Embryonic facial prominence (tissue), 1 donor: ENCODE results near the gene ADAMTS14.

Experiments
- DNase-seq: peaks from one replicate; pipeline ENCODE4 v3.0.0-alpha.2; 2016; ENCODE audit errors: extremely low spot score

ADAMTS14 gene

GRCh38 chr10:70784016-70784415, 111.7 kb downstream of the ADAMTS14 start:
- no peak for DNase-seq

- no peak for DNase-seq
Measured at GRCh38 chr10:70784471-70784870, 112.2 kb downstream of the ADAMTS14 start.

- DNase-seq = no peak
Measured at GRCh38 chr10:70785190-70785589, 112.9 kb downstream of the ADAMTS14 start, which contains the start of gene TBATA. Gene TBATA (minus strand): TSS chr10:70785377. CDS start chr10:70783379, 1,998 bp downstream.

GRCh38 chr10:70786799-70787415, 114.6 kb downstream of the ADAMTS14 start:
- DNase-seq = no peak

GRCh38 chr10:70791386-70792039, 119.2 kb downstream of the ADAMTS14 start:
- no peak for DNase-seq

- no peak for DNase-seq
Measured at GRCh38 chr10:70795613-70796012, 123.3 kb downstream of the ADAMTS14 start.

- no peak for DNase-seq
Measured at GRCh38 chr10:70797840-70798239, 125.5 kb downstream of the ADAMTS14 start.

GRCh38 chr10:70799124-70799523, 126.8 kb downstream of the ADAMTS14 start:
- no peak for DNase-seq

- DNase-seq = no peak
Measured at GRCh38 chr10:70801854-70802253, 129.5 kb downstream of the ADAMTS14 start.

- DNase-seq = no peak
Measured at GRCh38 chr10:70803775-70804420, 131.6 kb downstream of the ADAMTS14 start.

GRCh38 chr10:70804421-70804808, 132.1 kb downstream of the ADAMTS14 start:
- DNase-seq = no peak

GRCh38 chr10:70805619-70806215, 133.4 kb downstream of the ADAMTS14 start:
- no peak for DNase-seq

- DNase-seq = no peak
Measured at GRCh38 chr10:70806841-70807240, 134.5 kb downstream of the ADAMTS14 start.

GRCh38 chr10:70807556-70807955, 135.2 kb downstream of the ADAMTS14 start:
- DNase-seq = no peak

- DNase-seq = no peak
Measured at GRCh38 chr10:70809011-70809611, 136.8 kb downstream of the ADAMTS14 start.

GRCh38 chr10:70809726-70810125, 137.4 kb downstream of the ADAMTS14 start:
- DNase-seq = no peak

- DNase-seq = no peak
Measured at GRCh38 chr10:70810967-70811366, 138.7 kb downstream of the ADAMTS14 start.

GRCh38 chr10:70811881-70812280, 139.6 kb downstream of the ADAMTS14 start:
- DNase-seq = no peak
